DND-41 (cell line): ENCODE results near the gene CEACAM8.

ENCODE experiments used
- ATAC-seq: fragments of 200-7000 bp; cut with Tn5 transposase; 3 replicates; pipeline ENCODE4 v1.9.1; 2021; ENCODE audit warnings: low read depth; ENCODE audit not compliant: insufficient read depth
- DNase-seq: peaks from one replicate; pipeline ENCODE4 v3.0.0-alpha.2; 2020
- H2AFZ ChIP-seq: 2 replicates; pipeline ENCODE4 v1.6.0; 2012; ENCODE audit warnings: low read depth, low read length
- H3K27ac ChIP-seq: 2 replicates; pipeline ENCODE4 v1.5.1; 2012; ENCODE audit warnings: low read length, inconsistent platforms
- H3K27me3 ChIP-seq: fragments of 200-600 bp; sonication (generic); 2 replicates; pipeline ENCODE4 v1.6.0; 2012; ENCODE audit warnings: low read length, mild to moderate bottlenecking, inconsistent platforms; ENCODE audit not compliant: insufficient read depth, poor library complexity
- H3K36me3 ChIP-seq: 2 replicates; pipeline ENCODE4 v1.5.1; 2012; ENCODE audit warnings: low read length, inconsistent platforms; ENCODE audit not compliant: insufficient read depth
- H3K4me1 ChIP-seq: 2 replicates; pipeline ENCODE4 v1.5.1; 2012; ENCODE audit warnings: mild to moderate bottlenecking, low read length; ENCODE audit not compliant: insufficient read depth
- H3K4me2 ChIP-seq: 2 replicates; pipeline ENCODE4 v1.6.0; 2012; ENCODE audit warnings: mild to moderate bottlenecking, moderate library complexity, low read length, inconsistent platforms; ENCODE audit not compliant: insufficient read depth
- H3K4me3 ChIP-seq, 2 experiments: fragments of 200-600 bp in 1 of 2; shearing (Covaris generic) in 1 of 2; 2 replicates each; pipeline ENCODE4 v1.5.1; 2012 to 2016; ENCODE audit warnings: inconsistent platforms in 2 of 2, low read length in 2 of 2, mild to moderate bottlenecking in 2 of 2, low read depth in 1 of 2, moderate library complexity in 1 of 2
- H3K79me2 ChIP-seq: 2 replicates; pipeline ENCODE4 v1.6.0; 2012; ENCODE audit warnings: low read length, inconsistent platforms; ENCODE audit not compliant: insufficient read depth
- H3K9ac ChIP-seq: 2 replicates; pipeline ENCODE4 v1.6.0; 2012; ENCODE audit warnings: low read depth, mild to moderate bottlenecking, inconsistent platforms, low read length, moderate library complexity
- H3K9me3 ChIP-seq: 2 replicates; pipeline ENCODE4 v1.5.1; 2012; ENCODE audit warnings: low read length, moderate library complexity, mild to moderate bottlenecking, inconsistent platforms; ENCODE audit not compliant: insufficient read depth, severe bottlenecking
- H4K20me1 ChIP-seq: 2 replicates; pipeline ENCODE4 v1.6.0; 2012; ENCODE audit warnings: low read length; ENCODE audit not compliant: insufficient read depth
- EZH2 ChIP-seq: IDR thresholded peaks from 3 replicates; pipeline ENCODE4 v1.6.1; 2012; ENCODE audit warnings: borderline replicate concordance, low read depth, mild to moderate bottlenecking, moderate library complexity, low read length, inconsistent platforms; ENCODE audit not compliant: severe bottlenecking
- TF ChIP-seq, protein P1 (sequence below): IDR thresholded peaks from 2 replicates; pipeline ENCODE4 v1.5.1; 2012; ENCODE audit warnings: borderline replicate concordance, low read length, moderate library complexity, mild to moderate bottlenecking; ENCODE audit not compliant: poor library complexity, severe bottlenecking; ENCODE audit errors: extremely low read depth

Gene CEACAM8

DNA sequence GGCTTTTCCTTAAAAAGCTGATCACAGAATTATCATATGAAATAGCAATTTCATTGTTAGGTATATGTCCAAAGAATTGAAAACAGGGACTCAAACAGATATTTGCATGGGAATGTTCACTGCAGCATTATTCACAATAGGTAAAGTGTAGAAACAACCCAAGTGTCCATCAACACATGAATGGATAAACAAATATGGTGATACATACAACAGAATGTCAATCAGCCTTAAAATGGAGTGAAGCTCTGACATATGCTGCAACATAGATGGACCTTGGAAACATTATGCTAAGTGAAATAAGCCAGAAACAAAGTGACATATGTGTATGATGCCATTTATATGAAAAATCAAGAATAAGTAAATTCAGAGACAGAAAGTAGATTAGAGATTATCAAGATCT is 60.3 kb downstream of the CEACAM8 start:
- Histone ChIP-seq H3K27ac (no peak overlapping the region), H3K9me3 (no peaks in the 10 kb centered on the region)
- TF ChIP-seq, protein P1, sequence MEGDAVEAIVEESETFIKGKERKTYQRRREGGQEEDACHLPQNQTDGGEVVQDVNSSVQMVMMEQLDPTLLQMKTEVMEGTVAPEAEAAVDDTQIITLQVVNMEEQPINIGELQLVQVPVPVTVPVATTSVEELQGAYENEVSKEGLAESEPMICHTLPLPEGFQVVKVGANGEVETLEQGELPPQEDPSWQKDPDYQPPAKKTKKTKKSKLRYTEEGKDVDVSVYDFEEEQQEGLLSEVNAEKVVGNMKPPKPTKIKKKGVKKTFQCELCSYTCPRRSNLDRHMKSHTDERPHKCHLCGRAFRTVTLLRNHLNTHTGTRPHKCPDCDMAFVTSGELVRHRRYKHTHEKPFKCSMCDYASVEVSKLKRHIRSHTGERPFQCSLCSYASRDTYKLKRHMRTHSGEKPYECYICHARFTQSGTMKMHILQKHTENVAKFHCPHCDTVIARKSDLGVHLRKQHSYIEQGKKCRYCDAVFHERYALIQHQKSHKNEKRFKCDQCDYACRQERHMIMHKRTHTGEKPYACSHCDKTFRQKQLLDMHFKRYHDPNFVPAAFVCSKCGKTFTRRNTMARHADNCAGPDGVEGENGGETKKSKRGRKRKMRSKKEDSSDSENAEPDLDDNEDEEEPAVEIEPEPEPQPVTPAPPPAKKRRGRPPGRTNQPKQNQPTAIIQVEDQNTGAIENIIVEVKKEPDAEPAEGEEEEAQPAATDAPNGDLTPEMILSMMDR = no peak
- TF ChIP-seq EZH2 = no peak

DNA sequence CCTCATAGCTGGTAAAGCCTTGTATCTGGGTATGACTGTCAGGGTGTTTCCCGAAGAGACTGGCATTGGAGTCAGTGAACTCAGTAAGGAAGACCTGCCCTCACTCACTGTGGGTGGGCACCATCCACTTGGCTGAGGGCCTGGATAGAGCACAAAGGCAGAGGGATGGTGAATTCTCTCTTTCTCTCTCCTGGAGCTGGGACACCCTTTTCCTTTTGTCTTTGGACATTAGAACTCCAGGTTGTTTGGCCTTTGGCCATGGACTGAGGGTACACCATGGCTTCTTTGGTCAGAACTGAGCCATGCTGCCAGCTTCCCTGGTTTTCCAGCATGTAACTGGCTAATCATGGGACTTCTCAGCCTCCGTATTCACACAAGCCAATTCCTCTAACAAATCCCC is 61.8 kb downstream of the CEACAM8 start:
- peaks cover 13% of the 10 kb centered on the region for H3K4me1 ChIP-seq
- no peak for TF ChIP-seq EZH2
- TF ChIP-seq, protein P1 = no peak
- no peaks in the 10 kb centered on the region for H3K9me3 ChIP-seq
- no peaks in the 10 kb centered on the region for H4K20me1 ChIP-seq
- DNase-seq = no peak
- H3K27me3 ChIP-seq = no peaks in the 10 kb centered on the region
- no peaks in the 10 kb centered on the region for H3K36me3 ChIP-seq
- H3K9ac ChIP-seq = no peak overlapping the region
- ATAC-seq = no peak
- H2AFZ ChIP-seq = no peak overlapping the region
- H3K4me2 ChIP-seq = no peak overlapping the region
- H3K27ac ChIP-seq = no peak overlapping the region
- H3K4me3 ChIP-seq = no peak overlapping the region
- H3K79me2 ChIP-seq = no peaks in the 10 kb centered on the region

More for the DNA sequence above, 60.3 kb downstream of the CEACAM8 start:
- H3K27me3 ChIP-seq = no peaks in the 10 kb centered on the region
- no peaks in the 10 kb centered on the region for H4K20me1 ChIP-seq
- no peak for DNase-seq
- ATAC-seq = no peak
- H2AFZ ChIP-seq = no peak overlapping the region
- no peak overlapping the region for H3K9ac ChIP-seq
- H3K4me3 ChIP-seq = no peak overlapping the region
- H3K4me1 ChIP-seq = no peaks in the 10 kb centered on the region
- no peak overlapping the region for H3K4me2 ChIP-seq
- H3K79me2 ChIP-seq = no peaks in the 10 kb centered on the region
- H3K36me3 ChIP-seq = no peaks in the 10 kb centered on the region

DNA sequence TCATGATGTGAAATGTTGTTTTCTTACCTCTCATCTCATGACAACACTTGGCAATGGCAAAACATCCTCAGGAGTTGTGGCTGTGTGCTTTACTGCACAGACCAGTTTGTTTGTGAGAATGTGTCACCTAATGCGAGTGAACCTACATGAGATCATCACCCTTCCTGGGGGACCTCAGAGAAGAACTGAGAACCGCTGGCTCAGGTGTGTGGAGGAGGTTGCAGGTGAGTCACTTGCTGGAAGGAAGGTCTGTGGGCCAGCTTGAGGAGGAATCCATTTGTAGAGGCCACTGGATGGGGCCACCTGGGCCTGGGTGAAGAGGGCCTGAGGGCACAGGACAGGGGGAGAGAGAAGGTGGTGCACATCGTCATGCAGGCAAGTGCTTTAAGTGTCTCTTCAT is 63.4 kb downstream of the CEACAM8 start:
- Histone ChIP-seq H3K9ac (no peak overlapping the region), H3K27ac (no peak overlapping the region), H2AFZ (no peak overlapping the region), H3K4me2 (no peak overlapping the region), H3K79me2 (no peaks in the 10 kb centered on the region), H3K4me3 (no peak overlapping the region), H4K20me1 (no peaks in the 10 kb centered on the region), H3K9me3 (no peaks in the 10 kb centered on the region), H3K27me3 (no peaks in the 10 kb centered on the region), H3K4me1 (peaks cover 13% of the 10 kb centered on the region), H3K36me3 (no peaks in the 10 kb centered on the region)
- ATAC-seq = no peak
- TF ChIP-seq EZH2 = no peak
- TF ChIP-seq, protein P1 = no peak
- no peak for DNase-seq
